HCT116 (cell line): ENCODE data around the gene FAM89B. TPM values are rescaled to one million over a fixed set of nuclear protein-coding genes. Genes with fewer than 3 reads are reported as not detected.
A peak's percentile ranks its signal among the peaks of the same experiment; 100 is the strongest.

Experiments
- ATAC-seq: fragments of 200-7000 bp; cut with Tn5 transposase; 2 replicates; pipeline ENCODE4 v1.9.1; 2020; ENCODE audit warnings: mild to moderate bottlenecking, moderate library complexity
- BruUV-seq: library from RNA; stranded (reverse); fragments of 400-500 nt; replicated peaks from 2 replicates; lab custom pipeline; 2021; lab: Mats Ljungman, UMichigan
- CTCF ChIA-PET: fragments of 300-600 bp; sonication (Branson Sonifier 250); formaldehyde crosslinking; loops from one replicate; lab custom pipeline; 2021; ENCODE audit warnings: antibody characterized with exemption; lab: Charles Lee
- POLR2A ChIA-PET: fragments of 300-600, 350-600 bp; sonication (Branson Sonifier 250); formaldehyde crosslinking; loops from one replicate; lab custom pipeline; 2021; ENCODE audit warnings: antibody characterized with exemption; lab: Charles Lee
- RAD21 ChIA-PET, 2 experiments: fragments of 300-600 bp; sonication (Branson Sonifier 250); formaldehyde crosslinking; loops; one replicate each; lab custom pipeline; 2023; ENCODE audit warnings: low total read pairs in 2 of 2; ENCODE audit not compliant: uncharacterized antibody in 2 of 2, unreplicated experiment in 2 of 2, low non-redundant PET in 1 of 2; lab: Charles Lee
- DNase-seq: peaks from one replicate; pipeline ENCODE4 v3.0.0-alpha.2; 2010; ENCODE audit warnings: low read depth, low spot score
- H2AFZ ChIP-seq: fragments of 200-600 bp; shearing (Covaris generic), sonication (generic); 2 replicates; pipeline ENCODE4 v1.6.1; 2017; ENCODE audit warnings: low read depth, mixed run types, mixed read lengths, antibody characterized with exemption, low read length; ENCODE audit not compliant: poor library complexity, severe bottlenecking
- H3K27ac ChIP-seq: 2 replicates; pipeline ENCODE4 v1.5.1; 2012; ENCODE audit warnings: low read depth, low read length
- H3K27me3 ChIP-seq: fragments of 200-600 bp; sonication (generic); 2 replicates; pipeline ENCODE4 v1.6.1; 2016; ENCODE audit warnings: mixed run types, low read length, mixed read lengths; ENCODE audit not compliant: insufficient read depth
- H3K36me3 ChIP-seq, 2 experiments: fragments of 200-500 bp in 1 of 2; fragments of 200-600 bp in 1 of 2; sonication (Bioruptor generic) in 1 of 2; sonication (generic) in 1 of 2; 2 replicates each; pipeline versions ENCODE4 v1.5.1 to v1.6.1; 2014 to 2016; ENCODE audit warnings: low read length in 2 of 2, inconsistent platforms in 1 of 2, mixed read lengths in 1 of 2, mixed run types in 1 of 2; ENCODE audit not compliant: insufficient read depth in 2 of 2, control insufficient read depth in 1 of 2
- H3K4me1 ChIP-seq, 2 experiments: fragments of 200-600 bp in 1 of 2; sonication (generic) in 1 of 2; 2 replicates each; pipeline versions ENCODE4 v1.5.1 to v1.6.1; 2012 to 2017; ENCODE audit warnings: low read length in 2 of 2, inconsistent platforms in 1 of 2, mild to moderate bottlenecking in 1 of 2, mixed read lengths in 1 of 2, mixed run types in 1 of 2, moderate library complexity in 1 of 2; ENCODE audit not compliant: insufficient read depth in 2 of 2, control insufficient read depth in 1 of 2
- H3K4me2 ChIP-seq: fragments of 200-600 bp; sonication (generic); 2 replicates; pipeline ENCODE4 v1.6.1; 2017; ENCODE audit warnings: mixed run types, low read length, mixed read lengths
- H3K4me3 ChIP-seq, 2 experiments: fragments of 200-600 bp in 1 of 2; sonication (generic) in 1 of 2; replicated peaks in 1 of 2; 2 replicates each; pipeline ENCODE4 v1.5.1; 2011 to 2016; ENCODE audit warnings: low read length in 2 of 2, control low read depth in 1 of 2, low read depth in 1 of 2, mild to moderate bottlenecking in 1 of 2, mixed read lengths in 1 of 2, mixed run types in 1 of 2
- H3K79me2 ChIP-seq: fragments of 200-600 bp; sonication (generic); 2 replicates; pipeline ENCODE4 v1.6.1; 2017; ENCODE audit warnings: mild to moderate bottlenecking, mixed run types, low read length, moderate library complexity, mixed read lengths; ENCODE audit not compliant: insufficient read depth
- H3K9ac ChIP-seq: fragments of 200-600 bp; sonication (generic); 2 replicates; pipeline ENCODE4 v1.6.1; 2016; ENCODE audit warnings: low read length, mixed read lengths
- H3K9me2 ChIP-seq: fragments of 200-600 bp; sonication (generic), shearing (Covaris generic); 2 replicates; pipeline ENCODE4 v1.6.1; 2017; ENCODE audit warnings: mixed run types, mild to moderate bottlenecking, moderate library complexity; ENCODE audit not compliant: insufficient read depth
- H3K9me3 ChIP-seq, 2 experiments: fragments of 200-500 bp in 1 of 2; fragments of 200-600 bp in 1 of 2; sonication (Bioruptor generic) in 1 of 2; sonication (generic) in 1 of 2; 2 replicates each; pipeline ENCODE4 v1.6.1; 2014 to 2017; ENCODE audit warnings: low read length in 2 of 2, mixed read lengths in 2 of 2, inconsistent platforms in 1 of 2, low read depth in 1 of 2, mild to moderate bottlenecking in 1 of 2, mixed run types in 1 of 2, moderate library complexity in 1 of 2; ENCODE audit not compliant: control insufficient read depth in 1 of 2, insufficient read depth in 1 of 2
- H4K20me1 ChIP-seq: fragments of 200-600 bp; sonication (generic), shearing (Covaris generic); 2 replicates; pipeline ENCODE4 v1.6.1; 2017; ENCODE audit warnings: mixed run types, mild to moderate bottlenecking, moderate library complexity; ENCODE audit not compliant: insufficient read depth
- ATF3 ChIP-seq: IDR thresholded peaks from 2 replicates; pipeline ENCODE4 v1.6.1; 2012
- CBX3 ChIP-seq: IDR thresholded peaks from 2 replicates; pipeline ENCODE4 v1.6.1; 2012; ENCODE audit warnings: low read depth
- EGR1 ChIP-seq: IDR thresholded peaks from 2 replicates; pipeline ENCODE4 v1.6.1; 2012; ENCODE audit warnings: low read depth
- ELF1 ChIP-seq: IDR thresholded peaks from 2 replicates; pipeline ENCODE4 v1.6.1; 2012; ENCODE audit warnings: low read depth, borderline replicate concordance
- EZH2phosphoT487 ChIP-seq: fragments of 200-600 bp; IDR thresholded peaks from 2 replicates; pipeline ENCODE4 v1.6.1; 2018; ENCODE audit warnings: antibody characterized with exemption, borderline replicate concordance
- FOSL1 ChIP-seq: IDR thresholded peaks from 2 replicates; pipeline ENCODE4 v1.6.1; 2012; ENCODE audit warnings: low read depth
- JUND ChIP-seq: IDR thresholded peaks from 2 replicates; pipeline ENCODE4 v1.6.1; 2012
- MAX ChIP-seq: IDR thresholded peaks from 2 replicates; pipeline ENCODE4 v1.6.1; 2012
- POLR2A ChIP-seq: IDR thresholded peaks from 2 replicates; pipeline ENCODE4 v1.7.0; 2011; ENCODE audit warnings: borderline replicate concordance; ENCODE audit not compliant: insufficient read depth, insufficient read length; ENCODE audit errors: extremely low read depth
- POLR2AphosphoS5 ChIP-seq: IDR thresholded peaks from 2 replicates; pipeline ENCODE4 v1.6.1; 2011; ENCODE audit warnings: mild to moderate bottlenecking, low read depth, low read length, moderate library complexity
- RAD21 ChIP-seq: IDR thresholded peaks from 2 replicates; pipeline ENCODE4 v1.6.1; 2012; ENCODE audit warnings: low read depth, mild to moderate bottlenecking
- SRF ChIP-seq: IDR thresholded peaks from 2 replicates; pipeline ENCODE4 v1.6.1; 2012; ENCODE audit warnings: low read depth
- ZBTB33 ChIP-seq: IDR thresholded peaks from 2 replicates; pipeline ENCODE4 v1.6.1; 2011; ENCODE audit warnings: mild to moderate bottlenecking, low read length, moderate library complexity; ENCODE audit not compliant: insufficient replicate concordance; ENCODE audit errors: extremely low read depth
- ZFX ChIP-seq: fragments of 450-650 bp; IDR thresholded peaks from 2 replicates; pipeline ENCODE4 v1.6.1; 2017
- ZNF274 ChIP-seq: fragments of 200-500 bp; sonication (Bioruptor generic); IDR thresholded peaks from 2 replicates; pipeline ENCODE4 v1.6.1; 2014; ENCODE audit warnings: mild to moderate bottlenecking, low read depth, low read length, inconsistent platforms
- intact Hi-C: fragments of 100-400 bp; cut with micrococcal nuclease; formaldehyde crosslinking; loops from 2 replicates; pipeline ENCODE4 v1.10.0; 2022
- total RNA-seq: library from RNA; stranded (reverse); gene quantifications from one replicate; pipeline ENCODE4 v1.2.1, GENCODE V29; 2021; ENCODE audit not compliant: unreplicated experiment

FAM89B gene
- total RNA-seq, 1 experiment from 2014 or later: 60.0 TPM

- H3K4me2 ChIP-seq: peak overlapping the region; percentile 78
- intact Hi-C loops: loop anchor here (5.0 kb wide), 1 partner anchor 191 kb away; the partner anchor contains the start of gene SLC25A45
- TF ChIP-seq MAX: no peak
- TF ChIP-seq, all 23 proteins: peak for 0
- Histone ChIP-seq H3K9ac (peak overlapping the region; percentile 98), H3K79me2 (peaks cover 61% of the 10 kb centered on the region), H3K27me3 (no peaks in the 10 kb centered on the region), H3K4me1 (peaks cover 53 to 75% of the 10 kb centered on the region in 2 experiments), H3K27ac (peak overlapping the region; percentile 94), H3K4me3 (peak overlapping the region; percentile 97 to 100), H3K36me3 (no peaks in the 10 kb centered on the region; a peak in 1 of 4 replicates), H2AFZ (no peak overlapping the region), H3K9me2 (no peaks in the 10 kb centered on the region), H4K20me1 (no peaks in the 10 kb centered on the region), H3K9me3 (no peaks in the 10 kb centered on the region)
- TSS peak; percentile 10 for BruUV-seq
- no peak for ATAC-seq
- CTCF ChIA-PET: interaction anchor here (1.0 to 4.5 kb wide), 6 partner anchors 13 to 64 kb away, joined by 3 to 89 read pairs (median 6); partner anchors contain the start of genes PCNX3 and SIPA1
- POLR2A ChIA-PET: interaction anchor here (1.1 to 3.9 kb wide), 3 partner anchors 15 to 66 kb away, joined by 4 to 15 read pairs (median 6); no protein-coding TSS in a partner anchor
- no peak for DNase-seq
- RAD21 ChIA-PET: interaction anchor here in 1 of 2 experiments (1.5 kb wide), 1 partner anchor 16 kb away, joined by 3 read pairs; no protein-coding TSS in a partner anchor
These were observed 1.2 kb downstream of the FAM89B start for GRCh38 chr11:65573391-65574079.

- H3K9ac ChIP-seq: peak overlapping the region; percentile 98
- POLR2A ChIA-PET: interaction anchor here (0.6 kb wide), 1 partner anchor 324 kb away, joined by 3 read pairs; no protein-coding TSS in a partner anchor
- TF ChIP-seq SRF (no peak), EGR1 (no peak), ATF3 (no peak), CBX3 (no peak), POLR2AphosphoS5 (peak; percentile 67; the same call in 1 of the 2 replicates), ZFX (no peak), ELF1 (no peak), FOSL1 (no peak), POLR2A (no peak), RAD21 (no peak), JUND (no peak), EZH2phosphoT487 (no peak), ZBTB33 (no peak), ZNF274 (no peak)
These were observed 1.9 kb downstream of the FAM89B start for GRCh38 chr11:65574109-65574810.

More at GRCh38 chr11:65574109-65574810, 1.9 kb downstream of the FAM89B start:
- Histone ChIP-seq H3K79me2 (peaks cover 54% of the 10 kb centered on the region), H3K4me3 (peak overlapping the region; percentile 97 to 100), H4K20me1 (no peaks in the 10 kb centered on the region), H3K27me3 (no peaks in the 10 kb centered on the region), H3K9me2 (no peaks in the 10 kb centered on the region), H3K9me3 (no peaks in the 10 kb centered on the region), H2AFZ (no peak overlapping the region), H3K4me1 (peaks cover 47 to 68% of the 10 kb centered on the region in 2 experiments), H3K27ac (peak overlapping the region; percentile 94), H3K4me2 (peak overlapping the region; percentile 78), H3K36me3 (peaks cover under 1% of the 10 kb centered on the region in 2 experiments; a peak in 1 of 4 replicates)
- intact Hi-C loops: loop anchor here (5.0 kb wide), 1 partner anchor 192 kb away; the partner anchor contains the start of gene SLC25A45
- RAD21 ChIA-PET: interaction anchor here in 1 of 2 experiments (1.0 kb wide), 1 partner anchor 34 kb away, joined by 3 read pairs; no protein-coding TSS in a partner anchor
- CTCF ChIA-PET: interaction anchor here (2.5 to 4.5 kb wide), 3 partner anchors 14 to 41 kb away, joined by 9 to 89 read pairs (median 12); partner anchors contain the start of gene PCNX3
- no TSS peak for BruUV-seq
- DNase-seq: peak; percentile 83
- peak; percentile 37 for ATAC-seq
